Ishikawa (cell line): Measurements from ENCODE around the gene SNTG2.

Experiments used
- CEBPB ChIP-seq: IDR thresholded peaks from 2 replicates; pipeline ENCODE4 v1.6.1; 2012
- CREB1 ChIP-seq: IDR thresholded peaks from 2 replicates; pipeline ENCODE4 v1.6.1; 2012; ENCODE audit warnings: low read depth
- EGR1 ChIP-seq: IDR thresholded peaks from 2 replicates; pipeline ENCODE4 v1.6.1; 2012
- EP300 ChIP-seq: IDR thresholded peaks from 2 replicates; pipeline ENCODE4 v1.6.1; 2012; ENCODE audit warnings: borderline replicate concordance
- FOXM1 ChIP-seq: IDR thresholded peaks from 2 replicates; pipeline ENCODE4 v1.6.1; 2012; ENCODE audit warnings: low read depth, borderline replicate concordance
- NFIC ChIP-seq: IDR thresholded peaks from 2 replicates; pipeline ENCODE4 v1.6.1; 2012
- RAD21 ChIP-seq: IDR thresholded peaks from 2 replicates; pipeline ENCODE4 v1.6.1; 2012; ENCODE audit warnings: low read depth
- TAF1 ChIP-seq: IDR thresholded peaks from 2 replicates; pipeline ENCODE4 v1.6.1; 2012; ENCODE audit warnings: low read depth, mild to moderate bottlenecking
- TCF12 ChIP-seq: IDR thresholded peaks from 2 replicates; pipeline ENCODE4 v1.6.1; 2012; ENCODE audit warnings: low read depth
- TEAD4 ChIP-seq: IDR thresholded peaks from 2 replicates; pipeline ENCODE4 v1.6.1; 2012
- YY1 ChIP-seq: IDR thresholded peaks from 2 replicates; pipeline ENCODE4 v1.6.1; 2012; ENCODE audit warnings: low read depth
- ZBTB7A ChIP-seq: IDR thresholded peaks from 2 replicates; pipeline ENCODE4 v1.6.1; 2012; ENCODE audit warnings: low read depth
- TF ChIP-seq, protein P1 (sequence below): IDR thresholded peaks from 2 replicates; pipeline ENCODE4 v1.6.1; 2012; ENCODE audit warnings: low read depth, mild to moderate bottlenecking
- TF ChIP-seq, protein P2 (sequence below): IDR thresholded peaks from 2 replicates; pipeline ENCODE4 v1.6.1; 2012
- TF ChIP-seq, protein P3 (sequence below): IDR thresholded peaks from 2 replicates; pipeline ENCODE4 v1.6.1; 2012

SNTG2 gene

DNA sequence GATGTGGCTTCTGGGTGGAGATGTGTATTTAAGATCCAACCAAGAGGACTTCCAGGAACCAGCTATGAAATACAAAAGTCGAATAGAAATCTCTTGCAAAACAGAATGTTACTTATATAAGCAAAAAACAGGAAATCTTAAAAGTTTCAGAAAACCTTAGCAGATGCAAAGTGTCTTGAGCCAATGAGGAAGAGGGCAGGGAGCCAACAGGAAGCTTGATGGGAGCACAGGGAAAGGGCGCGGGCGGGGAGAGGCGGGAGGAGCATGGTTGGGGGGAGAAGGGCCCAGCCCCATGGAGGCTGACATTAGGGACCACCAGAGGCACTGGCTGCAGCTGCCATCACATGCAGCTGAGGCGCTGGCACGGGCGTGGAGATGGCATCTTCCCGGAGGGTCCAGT is 203.3 kb downstream of the SNTG2 start:
- TF ChIP-seq TEAD4 (no peak), EP300 (no peak), NFIC (no peak), CREB1 (no peak), TAF1 (no peak)
- TF ChIP-seq, protein P1, sequence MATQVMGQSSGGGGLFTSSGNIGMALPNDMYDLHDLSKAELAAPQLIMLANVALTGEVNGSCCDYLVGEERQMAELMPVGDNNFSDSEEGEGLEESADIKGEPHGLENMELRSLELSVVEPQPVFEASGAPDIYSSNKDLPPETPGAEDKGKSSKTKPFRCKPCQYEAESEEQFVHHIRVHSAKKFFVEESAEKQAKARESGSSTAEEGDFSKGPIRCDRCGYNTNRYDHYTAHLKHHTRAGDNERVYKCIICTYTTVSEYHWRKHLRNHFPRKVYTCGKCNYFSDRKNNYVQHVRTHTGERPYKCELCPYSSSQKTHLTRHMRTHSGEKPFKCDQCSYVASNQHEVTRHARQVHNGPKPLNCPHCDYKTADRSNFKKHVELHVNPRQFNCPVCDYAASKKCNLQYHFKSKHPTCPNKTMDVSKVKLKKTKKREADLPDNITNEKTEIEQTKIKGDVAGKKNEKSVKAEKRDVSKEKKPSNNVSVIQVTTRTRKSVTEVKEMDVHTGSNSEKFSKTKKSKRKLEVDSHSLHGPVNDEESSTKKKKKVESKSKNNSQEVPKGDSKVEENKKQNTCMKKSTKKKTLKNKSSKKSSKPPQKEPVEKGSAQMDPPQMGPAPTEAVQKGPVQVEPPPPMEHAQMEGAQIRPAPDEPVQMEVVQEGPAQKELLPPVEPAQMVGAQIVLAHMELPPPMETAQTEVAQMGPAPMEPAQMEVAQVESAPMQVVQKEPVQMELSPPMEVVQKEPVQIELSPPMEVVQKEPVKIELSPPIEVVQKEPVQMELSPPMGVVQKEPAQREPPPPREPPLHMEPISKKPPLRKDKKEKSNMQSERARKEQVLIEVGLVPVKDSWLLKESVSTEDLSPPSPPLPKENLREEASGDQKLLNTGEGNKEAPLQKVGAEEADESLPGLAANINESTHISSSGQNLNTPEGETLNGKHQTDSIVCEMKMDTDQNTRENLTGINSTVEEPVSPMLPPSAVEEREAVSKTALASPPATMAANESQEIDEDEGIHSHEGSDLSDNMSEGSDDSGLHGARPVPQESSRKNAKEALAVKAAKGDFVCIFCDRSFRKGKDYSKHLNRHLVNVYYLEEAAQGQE, result no peak

DNA sequence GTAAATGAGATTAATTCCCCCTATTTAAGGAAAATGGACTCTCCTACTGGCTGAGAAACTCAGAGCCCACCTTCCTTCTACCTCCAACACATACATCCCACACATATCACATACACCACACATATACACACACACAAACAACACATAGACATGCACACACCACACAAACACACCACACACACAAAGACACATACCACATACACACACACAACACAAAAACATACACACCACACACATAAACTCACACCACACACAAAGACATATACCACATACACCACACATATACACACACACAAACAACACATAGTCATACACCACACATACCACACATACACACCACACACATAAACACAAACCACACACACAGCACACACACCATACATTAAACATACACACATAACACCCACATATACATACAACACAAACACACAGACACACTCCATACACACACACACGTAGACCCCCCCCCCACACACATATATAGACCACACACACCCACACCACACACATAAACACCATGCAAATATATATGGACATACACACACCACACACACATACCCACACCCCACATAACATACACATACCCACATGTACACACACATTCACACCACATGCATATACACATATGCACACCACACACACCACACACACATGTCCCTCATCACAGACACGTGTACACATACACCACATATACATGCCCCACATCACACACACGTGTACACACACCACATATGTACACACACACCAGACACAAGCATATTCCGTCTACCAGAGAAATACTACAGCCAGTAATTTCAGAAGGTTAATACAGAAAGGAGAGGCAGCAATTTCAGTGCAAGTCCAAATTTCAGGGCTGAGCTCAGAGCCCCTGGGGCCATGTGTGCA is 204.3 kb downstream of the SNTG2 start:
- no peak for TF ChIP-seq FOXM1
- no peak for TF ChIP-seq CREB1
- TF ChIP-seq EGR1, result no peak
- no peak for TF ChIP-seq RAD21
- no peak for TF ChIP-seq TAF1
- TF ChIP-seq EP300, result no peak
- no peak for TF ChIP-seq YY1
- TF ChIP-seq TEAD4, result no peak
- TF ChIP-seq CEBPB, result no peak
- TF ChIP-seq TCF12, result no peak
- TF ChIP-seq NFIC, result no peak
- TF ChIP-seq, protein P2, sequence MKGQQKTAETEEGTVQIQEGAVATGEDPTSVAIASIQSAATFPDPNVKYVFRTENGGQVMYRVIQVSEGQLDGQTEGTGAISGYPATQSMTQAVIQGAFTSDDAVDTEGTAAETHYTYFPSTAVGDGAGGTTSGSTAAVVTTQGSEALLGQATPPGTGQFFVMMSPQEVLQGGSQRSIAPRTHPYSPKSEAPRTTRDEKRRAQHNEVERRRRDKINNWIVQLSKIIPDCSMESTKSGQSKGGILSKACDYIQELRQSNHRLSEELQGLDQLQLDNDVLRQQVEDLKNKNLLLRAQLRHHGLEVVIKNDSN, result no peak
- TF ChIP-seq ZBTB7A, result no peak
- TF ChIP-seq, protein P1, result no peak
- TF ChIP-seq, protein P3, sequence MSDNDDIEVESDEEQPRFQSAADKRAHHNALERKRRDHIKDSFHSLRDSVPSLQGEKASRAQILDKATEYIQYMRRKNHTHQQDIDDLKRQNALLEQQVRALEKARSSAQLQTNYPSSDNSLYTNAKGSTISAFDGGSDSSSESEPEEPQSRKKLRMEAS, result no peak

DNA sequence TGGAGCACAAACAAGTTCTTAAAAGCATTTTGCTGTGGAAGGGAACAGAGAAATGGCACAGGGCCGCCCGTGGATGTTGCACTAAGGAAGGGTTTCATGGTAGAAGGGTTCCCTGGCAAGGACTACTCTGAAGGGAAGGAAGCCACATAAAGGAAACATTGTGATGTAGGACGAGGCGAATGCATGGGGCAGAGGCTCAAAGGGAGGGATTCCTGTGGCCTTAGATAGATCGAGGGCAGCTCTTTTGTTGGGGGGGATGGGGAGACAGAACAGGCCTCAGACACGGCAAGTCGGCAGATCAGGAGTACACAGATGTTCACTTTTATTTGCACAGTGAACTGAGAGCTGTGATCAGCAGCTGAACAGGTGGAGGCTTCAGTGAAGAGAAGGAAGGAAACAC is 205.4 kb downstream of the SNTG2 start:
- TF ChIP-seq RAD21, result no peak
- no peak for TF ChIP-seq YY1
- no peak for TF ChIP-seq ZBTB7A
- no peak for TF ChIP-seq FOXM1
- no peak for TF ChIP-seq NFIC
- TF ChIP-seq, protein P3, result no peak
- TF ChIP-seq, protein P1, result no peak
- TF ChIP-seq EP300, result no peak
- TF ChIP-seq CEBPB, result no peak
- no peak for TF ChIP-seq EGR1

DNA sequence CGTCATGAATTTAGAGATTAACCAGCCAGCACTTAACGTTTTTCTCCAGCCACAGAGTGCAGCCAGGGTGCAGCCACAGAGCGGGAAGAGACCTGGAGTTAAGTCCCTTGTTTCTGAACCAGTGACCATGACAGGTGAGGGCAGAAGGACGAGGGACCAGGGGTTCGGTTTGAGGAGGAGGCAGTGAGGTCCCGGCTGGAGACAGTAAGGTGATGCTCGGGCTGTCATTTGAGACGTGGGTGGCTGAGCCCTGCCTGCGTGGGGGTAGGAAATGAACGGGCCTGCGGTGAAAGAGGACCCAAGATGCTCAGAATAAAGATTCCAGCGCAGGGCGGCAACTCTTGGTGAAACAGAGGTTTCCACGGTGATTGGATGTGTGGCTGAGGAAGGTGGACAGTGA is 205.9 kb downstream of the SNTG2 start:
- TF ChIP-seq FOXM1 (no peak), EP300 (no peak), RAD21 (no peak), NFIC (no peak), CREB1 (no peak), ZBTB7A (no peak), YY1 (no peak), TCF12 (no peak), TAF1 (no peak), CEBPB (no peak), EGR1 (no peak), TEAD4 (no peak)
- TF ChIP-seq, protein P2, result no peak
- TF ChIP-seq, protein P1, result no peak
- TF ChIP-seq, protein P3, result no peak
